HG03280 (cell line): ENCODE measurements around the gene TRPC4AP.

ENCODE experiments used
- ATAC-seq: cut with Tn5 transposase; IDR thresholded peaks from one replicate; pipeline ENCODE4 v1.9.1; 2021; ENCODE audit warnings: mild to moderate bottlenecking, moderate library complexity; ENCODE audit not compliant: unreplicated experiment

The TRPC4AP gene

GRCh38 chr20:35018590-35019371 is 73.8 kb downstream of the TRPC4AP start:
- ATAC-seq, result no peak

DNA sequence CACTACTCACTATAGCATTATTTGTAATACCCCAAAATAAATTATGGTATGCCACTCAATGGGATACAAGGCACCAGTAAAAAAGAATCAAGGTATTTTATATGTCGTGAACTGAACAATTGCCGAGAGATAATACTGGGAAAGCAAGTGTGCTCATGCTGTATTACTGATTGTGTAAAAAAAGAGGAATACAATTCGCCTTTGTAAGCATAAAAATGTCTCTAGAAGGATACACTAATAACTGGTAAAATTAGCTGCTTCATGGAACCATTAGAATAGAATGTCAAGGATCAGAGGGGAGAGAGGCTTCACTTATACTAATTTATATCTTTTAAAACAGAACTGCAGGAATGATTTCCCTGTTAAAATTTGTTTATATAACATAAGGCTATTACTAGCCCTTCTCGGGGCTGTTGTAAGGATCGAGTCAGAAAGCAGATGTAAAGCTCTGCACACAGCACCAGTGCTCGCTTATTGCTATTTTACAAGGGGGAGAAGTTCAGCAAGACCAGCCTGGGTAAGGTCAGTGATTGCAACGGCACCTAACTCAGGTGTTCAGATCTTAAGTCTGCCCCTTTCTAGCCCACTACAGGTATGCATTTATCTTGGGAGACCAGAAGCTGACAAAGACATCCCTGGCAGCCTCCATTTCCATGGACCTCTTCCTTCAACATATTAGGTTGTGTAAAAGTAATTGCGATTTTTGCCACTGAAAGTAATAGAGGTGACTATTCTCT is 75.3 kb downstream of the TRPC4AP start:
- no peak for ATAC-seq

GRCh38 chr20:35015863-35016193 is 76.8 kb downstream of the TRPC4AP start:
- no peak for ATAC-seq

DNA sequence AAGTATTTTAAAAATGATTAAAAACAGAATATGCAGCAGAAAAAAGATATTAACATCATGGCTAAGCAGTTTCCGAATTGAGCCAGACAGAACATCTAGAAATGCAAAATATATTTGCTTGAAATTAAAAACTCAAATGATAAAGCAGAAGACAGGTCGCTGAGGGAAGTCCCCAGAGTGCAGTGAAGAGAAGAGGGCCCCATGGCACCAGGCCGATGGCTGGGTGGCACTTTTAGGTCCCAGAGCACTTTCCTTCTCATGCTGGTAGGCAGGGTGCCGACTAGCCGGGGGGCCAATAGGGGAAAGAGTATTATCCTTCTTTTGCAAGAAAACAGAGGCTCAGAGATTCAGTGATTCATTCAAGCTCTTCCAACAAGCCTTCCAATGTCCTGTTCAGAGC is 78.1 kb downstream of the TRPC4AP start:
- ATAC-seq, result no peak

- no peak for ATAC-seq
These were observed 78.9 kb downstream of the TRPC4AP start for GRCh38 chr20:35013421-35014411.

DNA sequence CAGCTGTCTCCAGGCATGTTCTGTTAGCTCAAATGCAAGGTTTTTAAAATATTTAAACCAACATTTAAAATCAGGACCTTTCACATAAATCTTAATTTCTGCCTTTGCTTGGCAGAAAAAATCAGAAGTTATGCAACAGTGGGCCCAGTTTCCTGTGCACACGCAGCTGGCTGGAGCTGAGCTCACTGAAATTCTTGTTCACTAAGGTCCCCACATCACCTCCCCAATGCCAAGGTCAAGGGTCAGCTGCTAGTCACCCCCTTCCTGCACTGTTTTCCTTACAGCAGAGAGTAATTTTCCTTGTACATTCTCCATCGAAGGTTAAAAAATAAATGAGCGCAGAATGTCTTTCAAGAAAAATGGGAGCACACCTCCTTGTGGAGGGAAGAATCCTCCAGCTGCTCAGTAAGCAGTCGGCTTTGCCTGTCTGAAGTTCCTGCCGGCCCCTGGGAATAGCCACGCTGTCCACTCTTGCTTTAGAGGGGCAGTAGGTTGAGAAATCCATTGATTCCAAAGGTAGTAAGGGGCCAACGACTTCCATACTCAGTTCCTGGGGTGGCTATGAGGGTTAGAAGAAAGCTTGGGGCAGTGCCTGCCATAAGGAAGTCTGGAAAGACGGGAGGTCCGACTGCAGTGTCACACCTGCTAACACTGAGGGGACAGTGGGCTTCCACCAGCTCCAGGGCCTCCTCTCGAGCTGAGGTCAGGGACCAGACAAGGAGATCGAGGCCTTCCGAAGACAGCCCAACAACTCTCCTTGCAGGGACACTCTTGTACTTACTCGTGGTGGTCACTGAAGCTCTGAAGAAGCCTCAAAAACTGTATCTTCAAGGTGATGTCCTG is 80.2 kb downstream of the TRPC4AP start:
- ATAC-seq, result no peak

DNA sequence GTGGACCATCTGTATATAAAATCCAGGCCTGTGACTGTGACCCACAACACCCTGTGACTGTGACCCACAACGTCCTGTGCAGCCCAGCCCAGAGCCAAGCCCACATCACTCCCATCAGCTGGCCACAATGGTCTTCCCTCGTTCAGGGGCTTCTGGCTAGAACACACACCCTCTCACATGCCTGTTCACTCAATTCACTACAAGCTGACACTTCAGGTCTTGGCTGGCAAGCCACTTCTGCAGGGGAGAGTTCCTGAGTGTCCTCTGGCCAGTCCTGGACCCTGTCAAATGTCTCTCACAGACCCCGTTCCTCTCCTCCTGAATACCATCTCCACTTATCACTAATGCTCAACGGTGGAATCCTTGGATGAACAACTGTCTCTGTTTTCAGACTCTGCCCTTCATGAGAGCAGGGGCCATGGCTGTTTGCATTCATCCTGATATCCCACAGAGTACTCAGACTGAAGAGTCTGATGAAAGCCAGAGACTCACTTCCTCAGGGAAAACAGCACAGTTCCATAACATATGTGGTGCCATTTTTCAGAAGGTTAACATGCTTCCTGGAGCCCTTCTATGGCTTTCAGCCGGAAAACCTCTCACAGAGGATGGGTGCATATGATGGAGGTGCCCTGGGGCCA is 80.9 kb downstream of the TRPC4AP start:
- no peak for ATAC-seq

DNA sequence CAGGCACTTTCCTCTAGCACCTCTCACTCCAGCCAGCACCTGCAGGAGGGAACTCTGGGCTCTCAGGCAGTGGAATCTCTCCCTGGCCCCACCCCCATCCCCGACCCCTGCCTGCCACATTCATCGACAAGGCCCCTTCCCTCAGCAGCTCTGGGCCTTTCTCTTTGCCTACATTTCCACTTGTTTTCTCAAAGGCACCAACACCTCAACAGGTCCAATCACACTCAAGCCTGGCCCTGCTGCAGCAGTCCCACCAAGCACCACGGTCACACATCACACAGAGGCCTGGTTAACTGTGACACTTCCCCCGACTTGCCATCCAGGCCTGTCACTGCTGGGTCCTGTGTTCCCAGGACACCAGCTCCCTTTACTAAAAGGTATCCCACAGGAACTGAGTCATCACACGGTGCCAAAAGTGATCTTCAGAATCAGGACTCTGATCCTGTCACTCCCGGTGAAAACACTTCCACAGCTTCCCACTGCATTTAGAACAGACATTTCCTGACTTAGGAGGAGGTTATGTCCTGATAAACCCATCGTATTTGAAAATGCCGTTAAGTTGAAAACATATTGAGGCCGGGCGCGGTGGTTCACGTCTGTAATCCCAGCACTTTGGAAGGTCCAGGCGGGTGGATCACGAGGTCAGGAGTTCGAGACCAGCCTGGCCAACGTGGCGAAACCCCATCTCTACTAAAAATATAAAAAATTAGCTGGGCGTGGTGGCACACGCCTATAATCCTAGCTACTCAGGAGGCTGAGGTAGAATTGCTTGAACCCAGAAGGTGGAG is 82.0 kb downstream of the TRPC4AP start:
- ATAC-seq, result no peak

GRCh38 chr20:35009665-35010328 is 82.8 kb downstream of the TRPC4AP start:
- no peak for ATAC-seq

- no peak for ATAC-seq
These were observed 83.9 kb downstream of the TRPC4AP start for GRCh38 chr20:35008411-35009342.

DNA sequence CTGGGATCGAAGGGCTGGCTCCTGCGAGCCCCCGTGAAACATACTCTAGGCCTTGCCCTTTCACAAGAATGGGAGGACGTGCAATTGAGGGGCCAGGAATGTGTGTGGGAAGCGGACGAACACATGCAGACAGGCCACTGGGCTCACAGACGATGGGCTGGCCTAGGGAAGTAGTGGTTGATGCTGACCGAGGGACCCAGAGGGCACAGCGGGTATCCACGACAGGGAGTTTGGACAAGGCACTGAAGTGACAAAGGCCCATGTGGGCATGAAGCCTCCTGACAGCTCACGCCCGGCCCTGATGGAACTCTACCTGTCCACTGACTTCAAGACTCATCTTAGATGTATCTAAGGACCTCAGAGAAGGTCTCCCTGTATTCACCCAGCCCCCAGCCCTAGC is 84.7 kb downstream of the TRPC4AP start:
- ATAC-seq, result no peak

GRCh38 chr20:35007413-35007812 is 85.2 kb downstream of the TRPC4AP start:
- ATAC-seq, result no peak

DNA sequence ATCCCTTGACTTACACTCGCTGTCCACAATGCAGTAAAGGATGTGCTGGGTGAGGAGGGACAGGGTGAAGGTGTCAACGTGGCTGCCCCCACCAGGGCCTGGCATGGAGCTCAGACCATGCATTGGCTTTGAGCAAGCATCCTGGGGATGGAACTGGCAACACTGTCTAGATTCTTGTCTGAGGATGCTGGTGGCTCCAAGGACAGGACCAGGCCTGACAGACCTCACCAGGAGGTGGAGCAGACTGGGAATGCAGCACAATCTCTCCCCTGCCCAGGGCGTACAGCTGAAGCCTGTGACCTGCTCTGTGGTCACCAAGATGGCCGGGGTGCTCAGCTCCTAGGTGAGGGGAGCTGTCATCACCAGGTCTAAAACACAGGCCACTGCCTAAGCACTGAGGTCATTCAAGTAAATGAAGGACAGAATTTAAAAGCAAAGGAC is 86.1 kb downstream of the TRPC4AP start:
- no peak for ATAC-seq

DNA sequence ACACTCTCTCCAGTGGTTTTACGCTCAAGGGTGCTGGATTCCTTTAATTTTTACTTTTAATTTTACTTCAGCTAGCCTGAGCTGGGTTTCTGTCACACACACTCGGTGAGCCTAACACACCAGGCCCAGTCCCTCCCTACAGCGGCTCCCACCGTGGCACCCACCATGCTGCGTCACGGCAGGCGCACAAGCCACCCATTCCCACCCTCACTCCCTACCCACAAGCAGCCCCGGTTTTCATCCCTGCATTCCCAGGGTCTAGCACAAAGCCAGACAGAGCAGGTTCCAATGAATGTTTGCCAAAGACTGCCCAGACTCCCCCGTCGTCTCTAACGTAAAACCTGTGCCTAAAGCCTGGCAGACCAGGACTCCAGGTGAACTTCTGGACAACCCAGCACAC is 86.6 kb downstream of the TRPC4AP start:
- ATAC-seq, result no peak

GRCh38 chr20:35005463-35005961 is 87.1 kb downstream of the TRPC4AP start:
- ATAC-seq, result no peak

DNA sequence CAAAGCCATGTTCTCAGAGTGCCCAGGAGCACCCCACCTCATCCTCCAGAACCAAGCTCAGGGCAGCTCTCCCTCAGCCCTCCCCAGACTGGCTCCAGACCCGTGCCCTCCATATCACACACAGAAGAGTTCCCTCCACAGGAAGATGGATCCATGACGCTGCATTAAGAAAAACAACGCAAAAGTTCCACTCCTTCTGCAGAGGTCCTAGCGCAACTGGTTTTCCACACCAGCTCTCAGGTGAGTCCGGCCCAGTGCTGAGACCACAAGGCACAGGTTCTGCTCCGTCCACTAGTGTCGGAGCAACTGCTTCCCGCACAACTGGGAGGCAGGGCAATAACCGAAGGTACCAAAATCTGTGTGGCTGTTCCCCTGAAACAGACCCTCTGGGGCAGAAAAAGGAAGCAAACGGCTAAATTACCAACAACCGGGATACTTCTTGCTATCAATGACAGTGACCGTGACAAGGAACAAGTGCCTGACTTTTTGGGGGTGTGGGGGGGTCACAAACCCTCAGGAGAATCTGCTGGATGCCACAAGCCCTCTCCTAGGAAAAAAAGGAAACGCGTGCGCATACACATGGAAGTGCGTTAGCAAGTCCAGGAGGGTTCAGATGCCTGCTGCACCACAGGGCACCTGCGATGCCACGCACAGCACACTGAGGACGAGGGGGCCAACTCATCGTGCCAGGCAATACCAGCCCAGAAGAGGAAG is 87.7 kb downstream of the TRPC4AP start:
- ATAC-seq, result no peak
